A375 (cell line): ENCODE results near the gene TAF11L8. TPM values are rescaled to one million over a fixed set of nuclear protein-coding genes. Genes with fewer than 3 reads are reported as not detected.

Experiments
- small RNA-seq: library from RNA; depleted of rRNA; stranded (forward); fragments of <200 nt; gene quantifications from one replicate; pipeline ENCODE3, GENCODE V24; 2014
- total RNA-seq: library from RNA; depleted of rRNA; stranded (reverse); fragments of >200 nt; shearing (Covaris generic); gene quantifications from 2 replicates; pipeline ENCODE4 v1.2.3, GENCODE V29; 2014; rRNA removed

Gene TAF11L8
- total RNA-seq, result not detected in 2 replicates

GRCh38 chr5:17590860-17591259 lies at the start of gene TAF11L8:
Gene TAF11L8, minus strand, starts transcription at chr5:17590960.

GRCh38 chr5:17634160-17634559 lies 43.4 kb upstream of the TAF11L8 start, which contains the start of gene TAF11L14:
Gene TAF11L14, plus strand, starts transcription at chr5:17634460.

GRCh38 chr5:17631788-17632187 lies 41.0 kb upstream of the TAF11L8 start, which contains the start of gene TAF11L13:
Gene TAF11L13, plus strand, starts transcription at chr5:17632088.

DNA sequence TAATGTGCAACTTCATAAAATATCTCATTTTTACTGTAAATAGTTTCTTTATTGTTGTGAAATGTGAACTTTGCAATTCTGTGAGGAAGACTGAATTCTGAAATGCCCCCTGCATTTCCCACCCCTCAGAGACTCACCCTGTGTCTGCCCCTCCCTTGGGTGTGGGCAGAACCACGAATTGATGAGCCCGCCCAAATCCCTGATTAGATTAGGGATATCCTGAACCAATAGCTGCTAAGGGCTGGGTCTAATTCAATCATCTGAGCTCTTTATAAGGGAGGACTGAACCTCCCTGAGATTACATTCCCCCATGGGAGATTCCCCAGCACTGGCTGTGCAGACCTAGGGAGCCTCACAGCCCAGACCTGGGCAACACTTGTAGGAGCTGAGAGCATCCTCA lies 19.3 kb upstream of the TAF11L8 start, which contains the start of gene TAF11L12:
TSS of gene TAF11L12 (plus strand) at position 301 of the 400 bp plus-strand sequence.

GRCh38 chr5:17603880-17604279 lies 13.1 kb upstream of the TAF11L8 start, which contains the start of gene TAF11L11:
Gene TAF11L11, plus strand, starts transcription at chr5:17604183.

DNA sequence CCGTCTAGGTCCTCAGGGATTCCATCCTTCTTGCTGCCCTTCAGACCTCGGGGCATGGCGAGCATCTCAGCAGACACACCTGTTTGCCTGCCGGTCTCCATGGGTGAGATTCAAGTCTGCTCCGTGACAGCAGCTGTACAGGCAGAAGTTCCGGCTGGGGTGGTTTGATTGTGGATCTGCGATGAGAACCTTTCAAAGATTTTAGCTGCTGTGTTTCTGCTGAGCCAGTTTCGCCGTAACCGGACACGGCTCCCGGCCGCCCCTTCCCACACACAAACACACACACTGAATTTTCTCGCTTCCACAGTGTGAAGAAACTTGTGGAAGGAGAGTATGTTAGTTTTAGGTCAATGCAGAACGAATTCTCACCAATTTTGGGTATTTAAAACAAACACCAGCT lies 7.0 kb upstream of the TAF11L8 start, which contains the start of gene TAF11L10:
TSS of gene TAF11L10 (minus strand) at position 101 of the 400 bp plus-strand sequence.

GRCh38 chr5:17594255-17594654 lies 3.5 kb upstream of the TAF11L8 start, which contains the start of gene TAF11L9:
Gene TAF11L9, minus strand, starts transcription at chr5:17594394.

GRCh38 chr5:17585658-17586057 lies 5.1 kb downstream of the TAF11L8 start, which contains the start of gene TAF11L7:
Gene TAF11L7, minus strand, starts transcription at chr5:17585758.

Small RNAs within 50 kb of the gene (small RNA-seq; reads per million reads assigned to genes)
- gene AC233724.3 (not detected), gene AC233724.6 (not detected), gene AC233724.7 (not detected)

Other genes starting within 250 kb of the TAF11L8 start
- not detected in 2 replicates for gene TAF11L2, start 92.7 kb downstream of the TAF11L8 start, total RNA-seq
- gene TAF11L3, start 72.6 kb downstream of the TAF11L8 start, total RNA-seq, result not detected in 2 replicates
- gene TAF11L4, start 69.2 kb downstream of the TAF11L8 start, total RNA-seq, result not detected in 2 replicates
- not detected in 2 replicates for gene TAF11L5, start 65.7 kb downstream of the TAF11L8 start, total RNA-seq
- not detected in 2 replicates for gene TAF11L6, start 62.3 kb downstream of the TAF11L8 start, total RNA-seq
- gene TAF11L7, start 5.2 kb downstream of the TAF11L8 start, total RNA-seq, result not detected in 2 replicates
- not detected in 2 replicates for gene TAF11L9, start 3.4 kb upstream of the TAF11L8 start, total RNA-seq
- not detected in 2 replicates for gene TAF11L10, start 6.9 kb upstream of the TAF11L8 start, total RNA-seq
- gene TAF11L11, start 13.2 kb upstream of the TAF11L8 start, total RNA-seq, result not detected in 2 replicates
- gene TAF11L12, start 19.4 kb upstream of the TAF11L8 start, total RNA-seq, result not detected in 2 replicates
- 0.50 and 0.91 TPM in 2 replicates for gene TAF11L13, start 41.1 kb upstream of the TAF11L8 start, total RNA-seq
- gene TAF11L14, start 43.5 kb upstream of the TAF11L8 start, total RNA-seq, result not detected in 2 replicates